CD4-positive, alpha-beta T cell treated with Interleukin-21 for 1 hour (primary cell): ENCODE data around the gene SELENOO.
"Not testable (repeated sequence)": the region's sequence is repeated elsewhere in the genome, so short reads cannot be mapped to it uniquely, and the experiment has no call there.

Experiments used
- DNase-seq: peaks from one replicate; pipeline ENCODE4 v3.0.0-alpha.2; 2020

The SELENOO gene, protein sequence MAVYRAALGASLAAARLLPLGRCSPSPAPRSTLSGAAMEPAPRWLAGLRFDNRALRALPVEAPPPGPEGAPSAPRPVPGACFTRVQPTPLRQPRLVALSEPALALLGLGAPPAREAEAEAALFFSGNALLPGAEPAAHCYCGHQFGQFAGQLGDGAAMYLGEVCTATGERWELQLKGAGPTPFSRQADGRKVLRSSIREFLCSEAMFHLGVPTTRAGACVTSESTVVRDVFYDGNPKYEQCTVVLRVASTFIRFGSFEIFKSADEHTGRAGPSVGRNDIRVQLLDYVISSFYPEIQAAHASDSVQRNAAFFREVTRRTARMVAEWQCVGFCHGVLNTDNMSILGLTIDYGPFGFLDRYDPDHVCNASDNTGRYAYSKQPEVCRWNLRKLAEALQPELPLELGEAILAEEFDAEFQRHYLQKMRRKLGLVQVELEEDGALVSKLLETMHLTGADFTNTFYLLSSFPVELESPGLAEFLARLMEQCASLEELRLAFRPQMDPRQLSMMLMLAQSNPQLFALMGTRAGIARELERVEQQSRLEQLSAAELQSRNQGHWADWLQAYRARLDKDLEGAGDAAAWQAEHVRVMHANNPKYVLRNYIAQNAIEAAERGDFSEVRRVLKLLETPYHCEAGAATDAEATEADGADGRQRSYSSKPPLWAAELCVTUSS

DNA sequence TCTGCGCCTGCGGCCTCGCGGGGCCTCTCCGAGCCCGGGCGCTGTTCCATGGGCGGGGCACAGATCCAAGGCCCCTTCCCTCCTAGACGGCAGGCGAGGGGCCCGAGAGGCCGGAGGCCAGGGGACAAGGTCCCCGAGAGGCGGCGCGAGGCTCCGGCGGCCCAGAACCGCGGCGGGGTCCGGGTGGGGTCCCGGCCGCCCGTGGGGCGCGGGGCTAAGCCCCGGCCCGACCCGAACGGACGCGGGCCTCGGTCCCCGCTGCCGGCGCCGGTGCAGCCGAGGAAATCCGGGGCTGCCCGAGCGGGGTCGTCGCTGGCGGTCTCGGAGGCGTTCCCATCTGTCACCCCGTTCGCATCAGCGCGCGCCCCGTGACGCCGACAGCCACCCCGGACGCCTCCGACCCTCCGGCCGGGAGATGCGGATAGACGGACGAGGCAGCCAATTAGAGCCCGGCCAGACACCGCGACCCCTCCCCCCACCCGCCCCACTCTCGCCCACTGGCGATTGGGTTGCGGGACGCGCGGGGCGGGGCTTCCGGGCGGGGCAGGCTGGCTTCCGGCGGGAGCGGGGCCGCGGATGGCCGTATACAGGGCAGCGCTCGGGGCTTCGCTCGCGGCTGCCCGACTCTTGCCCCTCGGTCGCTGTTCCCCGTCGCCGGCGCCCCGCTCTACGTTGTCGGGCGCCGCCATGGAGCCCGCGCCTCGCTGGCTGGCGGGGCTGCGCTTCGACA lies at the start of gene SELENOO:
Gene SELENOO (plus strand): TSS at position 551 of the 730 bp plus-strand sequence. CDS start 26 bp downstream, at position 577.
- peak; percentile 94 for DNase-seq

DNA sequence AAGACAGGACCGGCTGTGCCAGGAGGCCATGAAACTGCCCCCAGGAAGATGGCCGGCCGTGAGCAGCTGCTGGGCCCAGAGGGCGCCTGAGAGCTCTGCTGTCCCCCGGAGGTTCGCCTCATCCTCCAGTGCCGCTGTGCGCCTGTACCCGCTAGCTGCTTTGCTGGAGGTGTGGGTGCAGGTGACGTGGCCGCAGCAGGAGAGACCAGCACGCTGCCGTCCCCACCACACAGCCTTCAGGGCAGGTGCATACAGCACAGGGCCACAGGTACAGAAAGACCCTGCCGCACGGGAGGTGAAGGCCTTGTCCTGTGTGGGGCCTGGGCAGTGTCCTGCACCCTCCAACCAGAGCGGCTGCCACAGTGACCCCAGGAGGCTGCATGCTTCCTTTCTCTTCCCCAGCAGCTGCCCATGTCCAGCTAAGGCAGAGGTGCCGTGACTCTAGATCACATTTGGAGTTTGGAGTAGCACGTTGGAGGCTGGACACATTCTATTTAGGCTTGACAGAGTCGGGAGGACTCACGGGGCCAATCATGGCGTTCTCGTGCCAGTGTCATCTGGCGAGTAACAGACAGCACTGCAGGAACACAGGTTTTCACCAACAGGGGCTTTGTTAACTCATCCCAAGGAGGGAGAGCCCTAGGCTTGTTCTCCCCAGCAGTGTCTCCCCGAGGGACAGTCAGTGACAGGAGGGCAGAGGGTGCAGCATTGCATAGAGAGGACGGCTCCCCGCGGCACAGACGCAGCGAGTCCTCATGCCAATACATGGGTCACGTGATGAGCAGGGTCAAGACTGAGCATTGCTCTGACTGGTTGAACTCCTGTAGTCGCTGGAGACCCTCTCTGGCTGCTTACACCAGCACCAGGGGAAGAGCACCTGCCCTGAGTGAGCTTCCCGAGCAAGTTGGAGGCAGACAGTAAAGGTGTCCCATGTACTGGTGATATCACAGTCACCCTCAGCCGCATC lies 49.0 kb upstream of the SELENOO start:
- no peak for DNase-seq

DNA sequence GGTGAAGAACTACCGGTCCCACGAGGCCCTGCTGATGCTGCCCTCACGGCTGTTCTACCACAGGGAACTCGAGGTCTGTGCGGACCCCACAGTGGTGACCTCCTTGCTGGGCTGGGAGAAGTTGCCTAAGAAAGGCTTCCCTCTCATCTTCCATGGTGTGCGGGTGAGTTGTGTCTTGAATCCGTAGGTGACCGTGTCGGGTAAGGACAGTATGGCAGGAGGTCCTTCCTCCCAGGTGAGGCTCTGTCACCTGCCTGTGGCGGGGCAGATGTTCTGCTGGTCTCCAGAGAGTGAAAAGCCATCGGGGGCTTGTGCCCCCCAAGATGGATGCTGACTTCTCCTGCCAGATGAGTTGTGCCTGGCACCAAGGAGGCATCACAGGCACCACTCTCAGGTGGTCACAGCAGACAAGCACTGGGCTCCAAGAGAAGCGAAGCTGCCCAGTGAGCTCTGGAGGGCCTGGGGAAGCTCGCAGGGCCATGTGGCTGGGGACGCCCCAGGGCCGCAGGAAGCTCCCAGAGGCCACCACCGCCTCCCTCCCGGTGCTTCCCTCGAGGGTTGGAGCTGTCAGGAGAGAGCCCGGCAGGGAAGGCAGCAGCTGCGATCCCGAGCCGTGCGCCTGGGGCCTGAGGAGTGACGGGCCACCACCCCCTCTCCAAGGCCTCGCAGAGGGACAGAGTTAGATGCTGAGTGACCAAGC lies 47.6 kb upstream of the SELENOO start:
- DNase-seq = no peak

DNA sequence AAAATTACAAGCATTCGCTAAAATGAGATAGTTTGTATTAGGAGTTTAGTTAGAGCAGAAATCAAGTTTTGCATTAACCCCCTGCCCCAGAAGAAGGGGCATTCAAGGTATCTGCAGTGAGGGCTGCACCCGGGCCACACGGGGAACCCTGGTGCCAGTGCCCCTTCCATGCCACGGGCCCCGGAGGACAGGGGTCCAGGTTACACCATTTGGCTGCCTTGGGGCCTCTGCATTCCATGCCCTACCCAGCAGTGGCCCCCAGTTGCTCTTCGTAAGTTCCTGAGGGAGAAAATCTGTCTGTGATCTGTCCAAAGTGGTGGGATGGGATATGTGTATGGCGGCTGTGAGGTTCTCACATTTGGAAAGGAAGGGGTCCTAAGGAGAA lies 47.1 kb upstream of the SELENOO start:
- DNase-seq = no peak

DNA sequence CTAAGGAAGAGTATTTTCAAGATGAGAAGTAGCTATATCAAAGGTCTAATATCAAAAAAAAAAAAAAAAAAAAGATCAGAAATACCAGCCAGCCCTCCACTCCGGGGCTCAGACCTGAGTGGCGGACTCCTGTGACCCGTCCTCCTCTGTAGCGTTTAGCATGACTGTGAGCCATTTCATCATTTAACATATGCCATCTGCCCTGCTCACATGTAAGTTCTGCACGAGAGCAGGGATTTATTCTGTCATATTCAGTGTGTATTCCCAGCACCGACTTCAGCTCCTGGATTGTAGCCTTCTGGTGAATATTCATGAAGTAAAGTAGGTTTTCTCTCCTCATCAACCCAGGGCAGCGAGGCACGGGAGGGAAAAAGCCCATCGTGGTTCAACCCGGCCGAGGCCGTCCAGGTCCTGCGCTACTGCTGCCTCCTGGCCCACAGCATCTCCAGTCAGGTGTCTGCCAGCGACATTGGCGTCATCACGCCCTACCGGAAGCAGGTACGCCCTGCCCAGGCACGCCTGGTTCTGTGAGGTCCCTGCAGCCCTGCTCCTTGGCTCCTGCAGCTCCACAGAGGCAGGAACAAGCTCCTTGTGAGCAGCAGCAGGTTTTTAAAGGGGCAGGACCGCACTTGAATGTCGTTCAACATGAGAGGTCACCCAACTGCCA lies 43.0 kb upstream of the SELENOO start:
- DNase-seq = no peak

DNA sequence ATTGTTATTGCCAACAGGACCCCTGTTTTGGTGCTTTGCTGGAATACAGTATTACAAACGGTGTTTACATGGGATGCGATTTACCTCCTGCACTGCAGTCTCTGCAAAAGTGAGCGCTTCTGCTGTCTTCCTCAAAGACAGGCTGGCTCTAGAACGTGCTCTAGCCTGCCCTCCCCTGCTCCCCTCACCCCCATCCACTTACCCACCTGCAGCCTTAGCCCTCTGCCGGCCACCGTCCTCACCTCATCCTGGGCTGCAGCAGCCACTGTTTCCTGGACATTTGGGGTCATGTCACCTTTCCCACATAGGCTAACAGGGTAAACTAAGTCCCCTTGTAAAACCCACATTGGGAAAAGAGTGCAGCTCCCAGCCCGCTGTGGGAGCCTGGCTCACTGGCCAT lies 39.9 kb upstream of the SELENOO start:
- no peak for DNase-seq

DNA sequence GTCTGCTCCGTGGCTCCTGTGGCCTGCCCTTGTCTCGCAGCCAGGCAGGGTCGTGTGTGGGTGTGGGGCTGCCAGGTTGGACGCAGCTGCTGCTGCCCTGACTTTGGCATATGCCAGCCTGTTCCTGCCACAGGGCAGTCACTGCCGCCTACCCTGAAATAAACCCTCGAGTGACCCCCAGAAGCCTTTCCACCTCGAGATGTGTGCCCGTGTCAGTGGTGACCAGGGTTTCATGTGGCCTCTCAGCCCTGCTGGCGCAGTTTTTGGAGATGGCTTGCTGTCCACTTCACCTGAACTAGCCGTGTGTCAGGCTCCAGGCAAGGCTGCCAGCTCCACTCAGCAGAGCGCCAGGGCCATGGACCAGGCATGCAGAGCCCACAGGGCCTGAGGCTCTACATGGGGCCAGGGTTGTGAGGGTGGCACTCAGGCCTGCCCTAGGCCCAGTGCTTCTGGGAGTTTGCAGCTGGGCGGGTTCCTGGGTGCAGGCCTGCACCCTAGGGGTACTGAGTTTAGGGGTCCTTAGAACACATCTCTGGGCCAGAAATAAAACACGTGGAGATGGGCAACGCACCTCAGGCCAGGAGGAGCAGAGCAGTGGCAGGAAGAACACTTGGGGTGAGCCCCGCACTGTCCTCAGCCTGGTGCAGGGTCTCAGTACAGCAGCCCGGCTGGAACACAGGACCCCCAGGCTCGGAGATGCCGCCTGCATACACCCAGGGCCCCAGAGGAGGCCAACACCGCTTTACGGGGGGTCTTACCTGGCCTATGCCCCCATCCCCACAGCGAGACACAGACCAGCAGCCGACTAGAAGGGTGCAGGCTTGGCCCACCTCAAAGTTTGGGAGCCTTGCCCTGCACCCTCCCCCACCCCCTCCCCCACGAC lies 39.1 kb upstream of the SELENOO start:
- no peak for DNase-seq

DNA sequence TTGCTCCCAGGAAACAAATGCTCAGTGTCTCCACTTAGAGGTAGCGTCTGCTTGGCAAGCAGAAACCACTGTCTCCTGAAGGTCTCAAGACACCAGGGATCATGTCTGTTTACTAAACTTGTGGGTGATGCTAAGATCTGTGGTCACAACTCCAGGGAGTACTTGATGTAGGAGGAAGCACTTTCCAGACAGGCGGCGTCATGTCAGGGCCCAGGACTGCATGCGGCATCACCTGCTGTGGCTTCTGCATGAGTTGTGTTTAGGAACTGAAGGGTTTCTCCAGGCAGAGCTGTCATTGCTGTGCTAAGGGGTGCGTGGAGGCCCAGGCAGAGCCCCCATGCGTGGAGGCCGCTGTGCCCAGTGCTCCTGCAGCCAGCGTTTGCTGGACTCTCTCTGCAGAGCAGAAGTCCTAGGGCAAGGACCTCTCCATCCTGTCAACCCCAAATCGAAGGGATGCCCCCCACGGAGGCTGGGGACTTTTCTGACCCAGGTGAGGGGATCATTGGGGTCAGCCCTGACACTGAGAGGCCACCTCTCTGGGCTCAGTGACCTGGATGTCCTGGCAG lies 38.3 kb upstream of the SELENOO start:
- no peak for DNase-seq

DNA sequence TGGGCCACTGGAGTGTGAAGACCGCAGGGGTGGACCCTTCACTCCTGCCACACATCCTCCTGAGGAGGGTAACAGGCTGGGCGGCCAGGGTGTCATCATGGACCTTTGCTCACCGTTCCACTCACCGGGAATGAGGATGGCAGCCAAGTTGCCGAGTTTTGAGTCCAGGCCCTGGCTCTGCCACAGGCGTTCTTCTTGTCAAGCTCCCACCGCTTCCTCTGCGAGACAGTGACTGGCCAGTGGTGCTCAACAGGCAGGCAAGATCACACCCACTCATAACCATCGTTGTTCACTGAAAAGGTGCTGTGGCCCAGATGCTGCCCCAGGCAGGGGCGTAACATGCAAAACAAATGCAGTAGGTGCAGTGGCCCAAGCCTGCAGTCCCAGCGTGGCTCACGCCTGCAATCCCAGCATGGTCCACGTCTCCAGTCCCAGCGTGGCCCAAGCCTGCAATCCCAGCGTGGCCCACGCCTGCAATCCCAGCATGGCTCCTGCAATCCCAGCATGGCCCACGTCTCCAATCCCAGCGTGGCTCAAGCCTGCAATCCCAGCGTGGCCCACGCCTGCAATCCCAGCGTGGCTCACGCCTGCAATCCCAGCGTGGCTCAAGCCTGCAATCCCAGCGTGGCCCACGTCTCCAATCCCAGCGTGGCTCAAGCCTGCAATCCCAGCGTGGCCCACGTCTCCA lies 35.2 kb upstream of the SELENOO start:
- no peak for DNase-seq

DNA sequence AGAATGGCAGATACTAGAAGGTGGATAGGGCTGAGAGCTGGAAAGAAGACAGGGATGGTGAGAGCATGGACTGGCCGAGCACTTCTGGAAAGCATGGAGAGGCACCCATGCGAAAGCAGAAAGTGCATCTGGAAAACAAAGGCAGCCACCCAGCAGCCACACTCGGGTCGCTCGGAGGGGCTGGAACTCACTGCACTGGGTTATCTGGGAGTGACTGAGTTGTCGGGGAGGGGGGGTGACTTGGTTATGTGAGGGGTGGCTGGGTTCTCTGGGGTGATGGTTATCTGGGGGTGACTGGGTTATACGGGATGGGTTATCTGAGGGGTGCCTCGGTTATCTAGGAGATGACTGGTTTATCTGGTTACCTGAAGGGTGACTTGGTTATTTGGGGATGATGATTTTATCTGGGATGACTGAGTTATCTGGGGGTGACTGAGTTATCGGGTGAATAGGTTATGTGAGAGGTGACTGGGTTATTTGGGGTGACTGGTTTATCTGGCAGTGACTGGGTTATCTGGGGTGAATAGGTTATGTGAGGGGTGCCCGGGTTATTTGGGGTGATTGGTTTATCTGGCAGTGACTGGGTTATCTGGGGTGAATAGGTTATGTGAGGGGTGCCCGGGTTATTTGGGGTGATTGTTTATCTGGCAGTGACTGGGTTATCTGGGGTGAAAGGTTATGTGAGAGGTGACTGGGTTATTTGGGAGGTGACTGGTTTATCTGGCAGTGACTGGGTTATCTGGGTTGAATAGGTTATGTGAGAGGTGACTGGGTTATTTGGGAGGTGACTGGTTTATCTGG lies 32.9 kb upstream of the SELENOO start:
- no peak for DNase-seq

DNA sequence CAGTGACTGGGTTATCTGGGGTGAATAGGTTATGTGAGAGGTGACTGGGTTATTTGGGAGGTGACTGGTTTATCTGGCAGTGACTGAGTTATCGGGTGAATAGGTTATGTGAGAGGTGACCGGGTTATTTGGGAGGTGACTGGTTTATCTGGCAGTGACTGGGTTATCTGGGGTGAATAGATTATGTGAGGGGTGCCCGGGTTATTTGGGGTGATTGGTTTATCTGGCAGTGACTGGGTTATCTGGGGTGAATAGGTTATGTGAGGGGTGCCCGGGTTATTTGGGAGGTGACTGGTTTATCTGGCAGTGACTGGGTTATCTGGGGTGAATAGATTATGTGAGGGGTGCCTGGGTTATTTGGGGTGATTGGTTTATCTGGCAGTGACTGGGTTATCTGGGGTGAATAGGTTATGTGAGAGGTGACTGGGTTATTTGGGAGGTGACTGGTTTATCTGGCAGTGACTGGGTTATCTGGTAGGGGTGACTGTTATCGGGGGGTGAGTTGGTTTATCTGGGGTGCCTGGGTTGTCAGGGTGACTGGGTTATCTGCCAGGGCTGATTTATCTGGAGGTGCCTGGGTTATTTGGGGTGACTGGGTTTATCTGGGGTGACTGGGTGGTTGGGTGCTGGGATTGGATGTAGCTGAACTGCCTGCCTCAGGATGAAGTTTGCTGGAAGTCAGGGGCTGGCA lies 32.2 kb upstream of the SELENOO start:
- DNase-seq = not testable (repeated sequence)

DNA sequence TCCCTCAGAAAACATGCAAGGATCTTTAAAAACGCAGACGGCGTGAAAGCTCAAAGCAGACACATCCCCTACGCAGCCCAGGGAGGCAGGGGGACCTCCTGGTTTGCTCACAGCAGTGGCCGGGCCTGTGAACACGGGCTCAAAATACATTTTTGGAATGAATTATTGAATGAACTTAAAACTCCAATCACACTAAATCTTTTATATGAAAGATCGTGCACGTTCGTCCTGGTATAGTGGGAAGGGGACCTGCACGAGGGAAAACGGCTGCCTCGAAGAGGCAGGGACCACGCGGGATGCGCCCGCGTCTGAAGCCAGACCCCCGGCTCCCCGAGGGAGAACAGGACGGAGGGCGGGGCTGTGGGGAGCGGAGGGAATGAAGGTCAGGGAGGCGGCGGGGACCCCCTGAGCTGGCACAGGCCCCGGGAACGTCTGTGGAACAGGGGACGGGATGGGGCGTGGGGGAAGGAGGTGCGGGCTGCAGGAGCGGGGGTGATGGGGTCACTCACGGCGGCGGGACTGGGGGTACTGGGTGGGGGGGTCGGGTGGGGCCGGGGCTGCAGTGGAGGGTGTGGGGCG lies 31.5 kb upstream of the SELENOO start:
- DNase-seq = no peak

DNA sequence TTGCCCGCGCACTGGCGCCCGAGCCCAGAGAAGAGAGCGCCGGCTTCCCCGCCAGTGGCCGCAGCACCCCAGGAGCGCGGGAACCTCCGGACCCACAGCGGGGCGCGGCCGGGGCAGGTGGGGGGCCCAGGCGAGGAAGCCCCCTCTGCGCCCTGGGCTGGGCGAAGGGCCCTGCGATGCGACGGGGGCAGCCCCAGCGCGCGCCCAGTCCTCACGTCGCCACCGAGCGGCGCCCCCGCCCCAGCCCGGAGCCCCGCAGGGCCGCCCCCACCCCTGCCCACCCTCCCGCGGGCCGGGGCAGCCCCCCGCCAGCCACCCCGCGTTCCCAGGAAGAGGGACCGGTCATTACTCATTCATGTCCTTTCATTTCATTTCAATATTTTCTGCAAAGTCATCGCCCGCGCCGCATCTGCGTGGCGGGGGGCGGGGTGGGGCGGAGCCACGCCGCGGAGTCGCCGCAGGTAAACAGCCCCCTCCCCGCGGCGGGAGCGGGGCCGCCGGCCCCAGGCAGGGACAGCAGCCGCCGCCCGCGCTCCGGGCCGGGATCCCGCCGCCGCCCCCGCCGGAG lies 31.0 kb upstream of the SELENOO start:
- DNase-seq = peak; percentile 19

DNA sequence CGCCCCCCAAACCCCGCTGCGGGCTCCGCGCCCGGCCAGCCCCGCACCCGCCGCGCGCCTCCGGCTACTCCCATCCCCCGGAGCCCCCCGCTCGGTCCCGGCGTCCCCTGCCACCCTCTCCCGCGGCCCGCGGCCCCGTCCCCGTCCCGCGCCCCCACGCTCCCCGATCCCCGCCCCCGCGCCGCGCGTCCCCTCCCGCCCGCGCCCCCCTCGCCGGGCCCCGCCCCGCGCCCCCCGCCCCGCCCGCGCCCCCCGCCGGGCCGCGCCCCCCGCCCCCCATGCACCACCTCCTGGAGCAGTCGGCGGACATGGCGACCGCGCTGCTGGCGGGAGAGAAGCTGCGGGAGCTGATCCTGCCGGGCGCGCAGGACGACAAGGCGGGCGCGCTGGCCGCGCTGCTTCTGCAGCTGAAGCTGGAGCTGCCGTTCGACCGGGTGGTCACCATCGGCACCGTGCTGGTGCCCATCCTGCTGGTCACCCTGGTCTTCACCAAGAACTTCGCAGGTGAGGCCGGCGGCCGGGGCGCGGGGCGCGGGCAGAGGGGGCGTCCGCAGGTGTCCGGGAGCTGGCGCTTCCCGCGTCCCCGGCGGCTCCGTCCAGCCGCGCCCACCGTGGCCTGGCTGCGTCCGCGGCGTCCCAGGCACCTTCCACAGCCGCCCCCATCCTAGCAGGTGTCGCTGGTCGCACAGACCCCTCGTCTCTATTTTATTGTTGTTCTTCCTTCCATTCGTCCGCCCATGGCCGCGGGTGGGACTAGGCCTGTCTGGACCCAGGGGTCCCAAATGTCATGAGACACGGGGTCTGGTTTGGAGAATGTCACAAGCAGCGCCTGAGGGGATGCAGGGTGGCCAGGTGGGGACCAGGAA lies 30.1 kb upstream of the SELENOO start, which contains the start of gene PANX2:
Gene PANX2 (plus strand): TSS at position 279 of the 866 bp plus-strand sequence. CDS start 0 bp downstream, at position 279.
- DNase-seq = no peak

DNA sequence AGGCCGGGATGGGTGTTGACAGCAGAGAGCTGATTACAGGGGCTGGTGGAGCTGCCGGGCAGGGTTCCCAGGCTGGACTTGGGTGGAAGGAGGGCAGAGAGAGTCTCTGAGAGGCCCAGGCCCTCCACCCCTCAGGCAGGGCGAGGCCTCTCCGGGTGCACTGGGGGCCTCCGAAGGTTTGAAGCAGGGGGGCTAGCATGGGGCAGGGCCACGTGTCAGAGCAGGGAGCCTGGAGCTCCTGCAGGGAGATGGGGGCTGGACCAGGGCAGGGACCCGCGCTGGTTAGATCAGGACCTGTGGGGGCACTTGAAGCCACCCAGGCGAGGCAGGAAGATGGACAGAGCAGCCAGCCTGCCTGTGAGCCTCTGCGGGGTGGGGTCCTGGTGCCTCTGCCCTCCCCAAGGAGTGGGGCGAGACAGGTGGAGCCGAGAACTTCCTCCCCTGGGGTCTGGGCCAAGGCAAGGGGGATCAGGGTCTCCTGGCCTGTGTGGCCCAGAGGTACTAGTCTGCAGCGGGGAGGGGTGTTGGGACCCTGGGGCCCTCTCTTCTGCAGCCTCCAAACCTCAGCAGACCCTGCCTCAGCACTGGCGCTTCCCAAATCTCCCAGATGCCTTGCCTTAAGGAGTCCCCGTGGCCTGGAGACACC lies 29.4 kb upstream of the SELENOO start:
- DNase-seq = no peak
